ENCODE data around the gene PAPLN.

GRCh38 chr14:73293782-73294781, 56.8 kb downstream of the PAPLN start:
- TF ChIP-seq CTCF (IDR thresholded peaks at IDR 0.05; ENCODE audit: insufficient read depth, low read length) (no peak), POLR2AphosphoS5 (IDR thresholded peaks at IDR 0.05; ENCODE audit: low read depth) (no peak), REST (IDR thresholded peaks at IDR 0.05; ENCODE audit: insufficient replicate concordance, low read depth) (no peak), SPI1 (IDR thresholded peaks at IDR 0.05; ENCODE audit: borderline replicate concordance, low read depth) (no peak), GABPA (IDR thresholded peaks at IDR 0.05; ENCODE audit: low read depth) (no peak)

Data from HL-60 (cell line).